ENCODE data around the gene SPRED2. TPM values are rescaled to one million over a fixed set of nuclear protein-coding genes. Genes with fewer than 3 reads are reported as not detected.

Gene SPRED2
- total and polyA plus RNA-seq, 2 of the 8 experiments (the other 6 are each of a cell fraction or from before 2014, with no cell fraction given) = 15.3 to 22.5 TPM

- TF ChIP-seq SP2 (IDR thresholded peaks at IDR 0.05; ENCODE audit: low read length) (no peak), CHD2 (IDR thresholded peaks at IDR 0.05; ENCODE audit: low read length) (no peak), RBBP5 (IDR thresholded peaks at IDR 0.05; ENCODE audit: borderline replicate concordance, low read depth, low read length) (peak; percentile 77; the same call in 1 of the 2 replicates), TBP (IDR thresholded peaks at IDR 0.05; ENCODE audit: low read depth, low read length) (no peak), CTCF (IDR thresholded peaks at IDR 0.05; ENCODE audit: control extremely low read depth in 1 of 3, insufficient read depth in 1 of 3, low read depth in 1 of 3, low read length in 3 of 3) (no peak), SUZ12 (IDR thresholded peaks at IDR 0.05; ENCODE audit: low read length) (peak; percentile 47; the same call in 1 of the 2 replicates), RXRA (IDR thresholded peaks at IDR 0.05; ENCODE audit: insufficient read depth, low read depth, low read length) (no peak), GTF2F1 (IDR thresholded peaks at IDR 0.05; ENCODE audit: borderline replicate concordance, low read depth, low read length) (no peak), SRF (IDR thresholded peaks at IDR 0.05; ENCODE audit: low read depth, low read length) (no peak), CEBPB (IDR thresholded peaks at IDR 0.05; ENCODE audit: low read depth, low read length) (no peak), RAD21 (IDR thresholded peaks at IDR 0.05 in 1 of 2, conservative IDR thresholded peaks at IDR 0.05 in 1 of 2; ENCODE audit: low read depth in 2 of 2, low read length in 2 of 2) (no peak), EP300 (IDR thresholded peaks at IDR 0.05; ENCODE audit: borderline replicate concordance in 1 of 2, low read depth in 2 of 2, low read length in 2 of 2) (no peak), SIRT6 (IDR thresholded peaks at IDR 0.05; ENCODE audit: low read length) (no peak), FOSL1 (IDR thresholded peaks at IDR 0.05; ENCODE audit: insufficient read depth, low read depth, low read length) (no peak), MAX (IDR thresholded peaks at IDR 0.05) (no peak), ATF2 (IDR thresholded peaks at IDR 0.05; ENCODE audit: low read length) (no peak), GABPA (IDR thresholded peaks at IDR 0.05; ENCODE audit: borderline replicate concordance, insufficient read depth, low read length) (no peak), KDM4A (IDR thresholded peaks at IDR 0.05; ENCODE audit: low read depth, low read length, severe bottlenecking) (peak; percentile 42)
Measured at GRCh38 chr2:65431421-65432226, 775 bp downstream of the SPRED2 start (continued).

Measured in H1 (cell line).